HT1080 (cell line): Measurements from ENCODE around the gene AQP5. TPM values are rescaled to one million over a fixed set of nuclear protein-coding genes. Genes with fewer than 3 reads are reported as not detected.
A peak's percentile ranks its signal among the peaks of the same experiment; 100 is the strongest.

ENCODE experiments used
- DNase-seq: peaks from one replicate; pipeline ENCODE4 v3.0.0-alpha.2; 2015; ENCODE audit warnings: low read depth
- total RNA-seq: library from RNA; depleted of rRNA; stranded (reverse); fragments of >200 nt; shearing (Covaris generic); gene quantifications from 2 replicates; pipeline ENCODE4 v1.2.3, GENCODE V29; 2014

AQP5 gene
- total RNA-seq, 1 experiment from 2014 or later, result not detected

DNA sequence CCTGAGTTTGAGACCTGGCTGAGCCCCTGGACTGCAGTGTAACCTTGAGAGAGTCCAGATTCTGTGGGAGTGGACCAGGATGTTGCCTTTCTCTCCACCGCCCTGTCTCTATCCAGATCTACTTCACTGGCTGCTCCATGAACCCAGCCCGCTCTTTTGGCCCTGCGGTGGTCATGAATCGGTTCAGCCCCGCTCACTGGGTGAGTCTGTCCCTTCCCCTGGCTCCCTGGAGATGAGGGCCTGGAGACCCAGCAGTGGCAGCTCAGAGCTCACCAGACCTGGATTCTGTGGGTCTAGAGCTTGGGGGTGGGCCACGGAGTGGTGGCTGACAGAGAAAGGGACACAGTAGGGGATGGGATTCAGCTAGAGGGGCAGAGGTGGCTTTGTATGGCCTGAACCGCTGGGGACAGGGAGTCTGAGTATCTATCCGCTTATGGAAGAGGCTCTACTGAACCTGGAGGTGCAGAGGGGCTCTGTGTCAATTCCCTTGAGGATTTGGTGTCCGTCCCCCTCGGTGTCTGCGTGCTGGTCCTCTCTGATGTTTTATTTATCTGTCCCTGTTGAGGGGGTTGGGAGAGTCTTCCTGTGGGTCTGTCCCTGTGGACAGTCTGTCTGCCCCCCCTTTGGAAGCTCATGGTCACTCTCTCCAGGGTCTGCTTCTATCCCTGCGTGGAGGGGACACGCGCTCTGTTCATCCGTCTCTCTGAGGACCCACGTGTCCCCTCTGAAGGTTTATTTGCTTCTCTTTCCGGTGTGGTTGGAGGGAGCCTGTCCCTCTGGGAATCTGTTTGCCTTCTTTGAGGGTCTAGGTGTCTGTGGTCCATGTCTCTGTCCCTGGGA lies 2.5 kb downstream of the AQP5 start:
- no peak for DNase-seq

DNA sequence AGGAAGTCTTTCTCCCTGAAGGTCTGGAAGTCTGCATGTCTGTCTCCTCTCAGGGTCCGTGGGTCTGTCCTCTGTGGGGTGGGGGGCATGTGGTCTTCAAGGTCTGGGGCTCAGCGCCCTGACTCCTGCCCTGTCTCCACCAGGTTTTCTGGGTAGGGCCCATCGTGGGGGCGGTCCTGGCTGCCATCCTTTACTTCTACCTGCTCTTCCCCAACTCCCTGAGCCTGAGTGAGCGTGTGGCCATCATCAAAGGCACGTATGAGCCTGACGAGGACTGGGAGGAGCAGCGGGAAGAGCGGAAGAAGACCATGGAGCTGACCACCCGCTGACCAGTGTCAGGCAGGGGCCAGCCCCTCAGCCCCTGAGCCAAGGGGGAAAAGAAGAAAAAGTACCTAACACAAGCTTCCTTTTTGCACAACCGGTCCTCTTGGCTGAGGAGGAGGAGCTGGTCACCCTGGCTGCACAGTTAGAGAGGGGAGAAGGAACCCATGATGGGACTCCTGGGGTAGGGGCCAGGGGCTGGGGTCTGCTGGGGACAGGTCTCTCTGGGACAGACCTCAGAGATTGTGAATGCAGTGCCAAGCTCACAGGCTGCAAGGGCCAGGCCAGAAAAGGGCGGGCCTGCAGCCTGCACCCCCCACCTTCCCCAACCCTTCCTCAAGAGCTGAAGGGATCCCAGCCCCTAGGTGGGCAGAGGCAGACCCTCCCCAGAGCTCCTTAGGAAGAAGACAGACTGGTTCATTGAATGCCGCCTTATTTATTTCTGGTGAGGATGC lies 3.4 kb downstream of the AQP5 start:
- DNase-seq, result no peak

DNA sequence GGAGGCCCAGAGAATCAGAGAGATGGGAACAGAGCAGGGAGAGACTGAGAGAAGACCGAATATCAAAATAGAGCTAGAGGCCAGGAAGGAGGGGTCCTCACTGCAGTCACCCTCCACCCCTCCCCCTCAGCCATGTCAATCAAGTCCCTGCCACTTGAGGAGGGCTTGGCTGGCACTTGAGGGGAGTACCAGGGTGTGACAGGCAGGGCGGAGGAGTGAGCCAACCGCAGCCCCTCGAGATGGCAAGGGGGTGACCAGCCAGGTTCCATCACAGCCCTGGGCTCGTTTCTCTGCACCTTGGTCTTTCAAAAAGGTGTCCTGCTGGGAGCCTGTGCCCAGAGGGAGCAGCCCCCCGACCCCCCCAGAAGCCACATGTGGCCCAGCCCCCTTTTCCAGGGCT lies 4.2 kb downstream of the AQP5 start:
- DNase-seq, result no peak

DNA sequence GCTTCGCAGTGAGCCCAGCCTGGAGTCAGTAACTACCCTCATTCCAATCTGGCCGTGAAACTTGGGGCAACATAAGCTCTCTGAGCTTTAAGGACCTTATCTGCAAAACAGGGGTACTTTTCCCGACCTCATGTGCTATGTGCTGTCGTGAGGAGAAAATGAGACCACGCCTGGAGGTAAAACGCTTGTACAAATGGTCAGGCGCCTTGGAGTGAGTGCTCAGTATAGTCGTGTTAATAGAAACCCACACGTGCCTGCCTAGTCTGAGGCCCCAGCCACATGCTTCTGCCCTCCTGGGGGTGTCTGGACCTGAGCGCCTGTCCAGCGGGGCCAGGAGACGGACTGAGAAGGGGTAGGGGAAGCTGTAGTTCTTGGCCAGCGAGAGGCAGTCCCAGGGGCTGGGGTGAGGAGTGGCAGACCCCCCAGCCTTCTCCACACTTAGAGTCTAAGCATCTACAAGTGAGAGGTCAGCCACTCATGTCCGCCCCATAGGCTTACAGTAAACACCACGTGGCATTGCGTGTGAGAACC lies 4.9 kb downstream of the AQP5 start:
- no peak for DNase-seq

DNA sequence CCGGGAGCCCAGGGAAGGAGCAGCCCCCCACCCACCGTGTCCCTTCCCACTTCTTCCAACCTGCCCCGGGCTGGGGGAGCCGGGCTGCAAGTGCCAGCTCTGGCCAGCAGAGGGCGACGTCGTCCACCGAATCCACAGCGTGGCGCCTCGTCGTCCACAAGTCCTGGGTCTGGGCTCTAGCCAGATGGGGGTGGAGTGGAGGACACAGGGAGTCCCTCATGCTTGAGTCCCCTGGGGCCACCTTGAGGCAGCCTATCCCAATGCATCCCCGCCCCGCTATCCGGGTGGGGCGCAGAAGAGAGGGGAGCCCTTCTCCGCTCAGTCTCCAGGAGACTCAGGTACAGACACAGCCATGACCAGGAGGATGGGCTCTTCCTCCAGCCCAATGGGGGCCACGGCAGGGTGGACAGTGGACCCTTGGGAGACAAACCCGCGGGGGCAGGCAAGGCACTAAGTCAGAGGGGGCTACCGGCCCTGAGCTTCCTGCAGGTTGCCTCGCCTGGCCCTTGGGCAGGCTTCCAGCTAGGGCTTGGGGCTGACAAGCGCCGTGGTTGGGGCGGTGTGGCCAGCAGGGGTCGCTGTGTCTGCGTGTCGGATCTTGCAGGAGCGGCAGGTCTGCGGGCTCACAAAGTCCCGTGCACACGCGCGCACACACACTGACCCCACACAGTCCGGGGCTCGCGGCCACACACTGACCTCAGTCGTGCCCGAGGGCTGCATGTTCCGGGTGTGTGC lies 5.5 kb downstream of the AQP5 start:
- DNase-seq, result peak; percentile 82

DNA sequence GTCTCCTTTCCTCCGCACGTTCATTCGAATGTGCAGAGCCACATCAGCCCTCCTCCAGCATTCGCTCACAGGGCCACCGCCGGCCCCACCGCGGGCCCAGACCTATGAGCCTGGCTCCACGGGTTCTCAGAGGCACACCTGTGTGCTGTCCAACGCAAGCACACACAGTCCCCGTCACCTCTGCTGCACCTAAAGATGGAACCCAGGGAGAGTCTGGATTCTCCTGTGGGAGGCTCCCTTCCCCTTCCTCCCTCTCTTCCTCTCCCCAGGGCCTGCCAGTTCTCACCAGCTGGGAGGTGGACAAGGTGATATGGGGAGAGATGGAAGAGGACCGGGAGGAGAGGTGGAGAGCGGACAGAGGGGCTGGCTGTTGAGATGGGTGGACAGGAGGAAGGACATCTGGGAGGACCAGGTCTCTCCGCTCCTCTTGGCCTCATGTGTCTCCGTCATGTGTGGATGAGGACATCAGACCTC lies 6.1 kb downstream of the AQP5 start:
- DNase-seq, result no peak

DNA sequence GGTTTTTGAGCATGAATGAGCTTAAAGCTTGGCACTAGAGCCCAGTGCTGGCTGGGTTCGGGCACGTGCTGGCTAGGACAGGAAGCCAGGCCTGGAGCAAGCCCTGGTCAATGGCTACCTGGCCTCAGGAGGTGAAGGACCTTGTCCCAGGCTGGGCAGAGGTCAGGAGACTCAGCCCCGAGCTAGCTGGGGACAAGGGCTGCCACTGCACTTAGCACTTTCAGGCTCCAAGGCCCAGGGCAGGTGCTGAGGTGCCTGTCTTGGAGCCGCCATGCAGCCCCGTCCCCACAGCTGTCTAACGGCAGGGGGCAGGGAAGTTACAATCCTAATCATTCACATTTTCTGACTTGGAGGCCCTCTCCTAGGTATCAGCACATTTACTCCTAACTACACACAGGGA lies 6.8 kb downstream of the AQP5 start:
- DNase-seq, result no peak

DNA sequence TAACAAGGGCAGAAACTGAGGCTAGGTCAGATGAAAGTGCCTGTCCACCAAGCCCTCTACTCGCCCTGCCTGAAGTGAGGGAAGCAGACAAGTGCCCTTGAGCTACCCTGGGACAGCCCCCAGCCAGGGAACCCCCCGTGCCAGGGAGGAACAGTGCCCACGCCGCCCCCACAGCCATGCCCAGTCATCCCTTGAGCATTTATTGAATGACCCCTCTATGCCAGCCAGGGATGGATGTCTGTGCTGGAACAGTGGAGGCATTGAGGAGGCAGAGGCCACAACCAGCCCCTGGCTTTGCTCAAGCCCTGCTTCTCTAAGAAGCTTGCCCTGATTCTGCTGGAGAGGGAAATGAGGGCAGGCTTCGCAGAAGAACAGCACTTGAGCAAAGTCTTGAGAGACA lies 7.4 kb downstream of the AQP5 start:
- no peak for DNase-seq

DNA sequence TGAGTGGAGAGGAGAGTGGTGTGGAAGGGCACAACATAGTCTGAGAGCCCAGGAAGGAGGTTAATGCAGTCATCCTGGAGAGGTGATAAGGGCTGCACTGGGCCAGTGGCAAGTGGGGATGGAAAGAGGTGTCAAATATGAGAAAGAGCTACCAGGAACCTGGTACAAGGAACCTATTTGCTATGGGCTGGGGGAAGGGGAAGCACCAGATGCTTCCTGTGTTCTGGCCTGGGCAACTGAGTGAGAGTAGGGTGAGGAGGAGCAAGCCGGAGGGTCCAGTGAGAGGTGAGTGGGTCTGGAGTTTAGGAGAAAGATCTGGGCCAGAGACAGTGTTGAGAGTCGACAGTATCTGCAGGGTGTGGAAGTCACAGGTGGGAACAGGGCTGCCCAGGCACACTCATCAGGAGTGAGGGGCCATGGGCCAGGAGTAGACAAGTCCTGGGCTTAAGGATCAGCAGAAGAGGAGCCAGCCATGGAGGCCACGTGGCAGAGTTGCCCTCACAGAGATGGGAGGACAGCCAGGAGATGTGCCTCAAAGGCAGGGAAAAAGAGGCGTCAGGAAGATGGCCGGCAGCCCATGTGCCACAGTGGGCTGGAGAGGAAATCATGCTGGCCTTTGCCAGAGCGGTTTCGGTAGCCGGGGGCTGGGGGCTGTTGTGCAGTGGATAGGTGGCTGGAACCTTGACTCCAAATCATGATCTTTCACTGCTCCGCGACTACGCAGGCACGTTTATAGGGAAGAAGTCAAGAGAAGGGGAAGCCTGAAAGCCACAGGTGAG lies 8.2 kb downstream of the AQP5 start:
- DNase-seq, result no peak

DNA sequence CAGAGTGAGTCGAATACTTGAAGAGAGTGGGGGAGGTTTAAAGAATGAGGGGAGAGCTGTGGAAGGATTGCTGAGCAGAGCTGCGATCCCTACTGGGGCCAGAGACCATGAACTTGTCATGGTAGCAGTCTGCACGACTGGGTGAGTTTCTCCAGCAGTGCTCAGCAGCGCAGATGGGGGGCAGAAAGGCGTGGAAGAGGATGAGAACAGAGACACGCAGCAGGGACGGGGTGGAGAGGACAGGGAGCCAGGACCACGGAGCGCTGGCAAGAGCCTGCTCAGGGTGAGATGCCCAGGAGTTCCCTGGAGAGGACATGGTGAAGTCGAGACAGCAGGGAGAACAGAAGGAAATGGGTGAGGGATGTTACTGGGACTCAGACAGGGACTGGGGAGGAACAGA lies 9.0 kb downstream of the AQP5 start:
- DNase-seq, result no peak

DNA sequence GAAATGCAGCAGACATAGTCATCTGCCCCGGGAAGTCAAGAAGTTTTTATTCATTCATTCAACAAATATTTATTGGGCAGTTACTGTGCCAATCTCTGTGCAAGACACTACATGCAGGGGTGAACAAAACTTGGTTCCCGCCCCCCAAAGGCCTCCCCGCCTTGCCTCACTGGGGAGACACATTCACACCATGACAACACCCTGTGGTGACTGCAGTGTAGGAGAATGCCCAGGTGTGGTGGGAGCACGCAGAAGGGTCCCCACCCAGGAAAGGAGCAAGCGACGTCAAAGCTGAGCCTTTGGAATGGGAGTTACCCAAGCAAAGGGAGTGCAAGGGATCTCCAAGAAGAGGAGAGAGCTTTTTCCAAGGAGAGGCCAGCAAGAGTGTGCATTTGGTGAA lies 9.5 kb downstream of the AQP5 start:
- DNase-seq, result no peak

DNA sequence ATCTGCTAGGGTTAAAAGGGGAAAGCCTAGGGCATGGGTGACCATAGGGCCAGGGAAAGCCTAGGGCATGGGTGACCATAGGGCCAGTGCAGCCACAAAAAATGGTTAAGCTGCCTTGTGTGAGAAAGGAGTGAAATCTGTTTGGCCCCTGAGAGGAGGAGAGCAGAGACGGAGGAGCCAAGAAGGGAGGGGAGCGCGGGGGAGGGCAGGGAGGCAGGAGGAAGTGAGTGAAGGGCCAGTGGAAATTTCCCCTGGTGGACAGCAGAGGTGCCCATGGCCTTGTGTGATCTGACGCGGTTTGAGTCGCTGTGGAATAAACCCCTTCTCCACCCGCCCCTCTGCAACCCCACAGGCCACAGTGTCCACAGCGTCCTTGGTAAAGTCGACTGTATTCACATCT lies 10.5 kb downstream of the AQP5 start:
- no peak for DNase-seq

DNA sequence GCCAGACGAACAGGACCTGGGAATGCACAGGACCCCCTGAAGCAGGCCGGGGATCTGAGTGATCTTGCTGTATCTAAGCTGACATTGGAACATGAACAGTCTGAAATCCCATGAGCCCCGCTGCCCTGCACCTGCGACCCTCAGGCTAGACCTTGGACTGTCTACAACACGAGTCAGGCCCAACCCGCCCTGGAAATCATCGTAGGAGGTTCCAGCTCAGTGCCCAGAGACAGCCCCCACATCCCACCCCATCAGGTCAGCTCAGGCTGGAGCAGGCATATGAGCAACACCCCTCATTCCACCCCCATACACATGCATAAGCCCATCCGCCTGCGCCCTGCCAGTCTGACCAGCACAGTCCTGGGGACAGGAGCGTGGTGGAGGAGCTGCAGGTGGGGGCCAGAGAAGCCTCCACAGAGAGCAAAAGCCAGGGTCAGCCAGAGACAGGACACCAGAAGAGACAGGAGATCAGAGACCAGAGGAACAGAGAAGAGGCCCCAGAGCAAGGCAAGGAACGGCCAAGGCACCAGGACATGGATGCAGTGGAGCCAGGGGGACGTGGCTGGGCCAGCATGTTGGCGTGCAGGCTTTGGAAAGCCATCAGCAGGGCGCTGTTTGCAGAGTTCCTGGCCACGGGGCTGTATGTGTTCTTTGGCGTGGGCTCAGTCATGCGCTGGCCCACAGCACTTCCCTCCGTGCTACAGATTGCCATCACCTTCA lies 11.1 kb downstream of the AQP5 start, which contains the start of gene AQP6:
TSS of gene AQP6 (plus strand) at position 307 of the 720 bp plus-strand sequence. CDS start at position 534, 227 bp downstream.
- DNase-seq, result no peak

DNA sequence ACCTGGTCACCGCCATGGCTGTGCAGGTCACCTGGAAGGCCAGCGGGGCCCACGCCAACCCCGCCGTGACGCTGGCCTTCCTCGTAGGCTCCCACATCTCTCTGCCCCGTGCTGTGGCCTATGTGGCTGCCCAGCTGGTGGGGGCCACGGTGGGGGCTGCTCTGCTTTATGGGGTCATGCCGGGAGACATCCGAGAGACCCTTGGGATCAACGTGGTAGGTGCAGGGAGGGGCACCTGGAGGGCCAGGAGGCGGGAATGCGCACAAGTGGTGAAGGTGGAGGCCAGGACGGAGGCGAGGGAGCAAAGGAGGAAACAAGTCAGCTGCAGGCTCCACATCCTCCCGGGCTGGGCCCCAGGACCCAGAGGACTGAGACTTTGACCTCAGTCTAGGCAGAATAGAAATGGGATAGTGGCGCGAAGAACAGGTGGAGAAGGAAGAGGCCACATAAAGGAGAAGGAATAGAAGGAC lies 11.7 kb downstream of the AQP5 start:
- DNase-seq, result no peak

DNA sequence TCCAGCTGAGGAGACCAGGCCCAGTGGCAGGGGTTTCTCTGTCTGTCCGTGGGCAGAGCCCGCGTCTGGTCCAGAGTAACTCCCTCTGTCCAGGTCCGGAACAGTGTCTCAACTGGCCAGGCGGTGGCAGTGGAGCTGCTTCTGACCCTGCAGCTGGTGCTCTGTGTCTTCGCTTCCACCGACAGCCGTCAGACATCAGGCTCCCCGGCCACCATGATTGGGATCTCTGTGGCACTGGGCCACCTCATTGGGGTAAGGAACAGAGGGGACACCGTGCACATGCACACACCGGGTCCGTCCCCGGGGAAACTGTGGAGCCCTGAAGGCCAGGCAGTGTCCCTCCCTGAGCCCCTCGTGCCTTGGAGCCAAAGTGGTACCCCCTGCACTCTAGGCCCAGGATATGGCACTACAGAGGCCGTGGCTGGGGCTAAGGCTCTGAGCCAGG lies 12.6 kb downstream of the AQP5 start:
- DNase-seq, result no peak

DNA sequence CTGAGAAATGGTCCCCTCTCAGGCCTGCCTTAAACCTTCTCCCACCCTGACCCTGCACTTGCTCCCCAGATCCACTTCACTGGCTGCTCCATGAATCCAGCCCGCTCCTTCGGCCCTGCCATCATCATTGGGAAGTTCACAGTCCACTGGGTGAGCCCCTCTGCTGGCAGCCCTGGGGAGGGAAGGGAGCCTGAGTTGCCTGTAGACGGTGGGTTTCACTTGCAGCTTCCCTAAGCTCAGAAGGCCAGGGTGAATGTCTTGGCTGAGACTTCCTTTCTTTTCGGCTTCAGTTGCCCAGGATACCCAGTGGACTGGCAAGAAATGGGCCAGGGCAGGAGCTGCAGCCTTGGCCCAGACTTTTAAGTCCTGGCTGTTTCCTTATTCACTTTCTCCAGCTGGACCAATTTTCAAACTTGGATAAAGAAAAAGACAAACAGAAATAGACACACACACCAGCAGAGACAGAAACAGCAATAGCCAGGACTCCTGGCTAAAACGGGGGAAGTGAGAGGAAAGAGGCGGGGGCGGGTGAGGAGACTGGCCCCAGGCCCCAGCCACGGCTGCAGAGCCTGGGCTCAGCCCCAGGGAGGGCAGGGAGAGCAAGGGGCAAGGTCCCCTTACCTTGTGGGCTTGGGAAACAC lies 13.1 kb downstream of the AQP5 start:
- no peak for DNase-seq

DNA sequence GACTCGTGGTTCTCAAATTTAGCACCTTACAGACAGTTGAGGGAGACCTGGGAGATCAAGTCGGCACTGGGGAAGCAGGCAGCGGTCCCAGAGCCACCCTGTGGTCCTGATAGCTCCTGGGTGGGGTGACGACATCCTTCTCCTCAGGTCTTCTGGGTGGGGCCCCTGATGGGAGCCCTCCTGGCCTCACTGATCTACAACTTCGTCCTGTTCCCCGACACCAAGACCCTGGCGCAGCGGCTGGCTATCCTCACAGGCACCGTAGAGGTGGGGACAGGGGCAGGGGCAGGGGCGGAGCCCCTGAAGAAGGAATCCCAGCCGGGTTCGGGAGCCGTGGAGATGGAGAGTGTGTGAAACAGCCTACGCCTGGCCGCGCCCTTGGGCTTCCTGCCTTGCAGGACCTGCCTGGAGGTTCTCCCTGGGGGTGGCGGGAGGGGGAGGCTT lies 13.7 kb downstream of the AQP5 start:
- no peak for DNase-seq

DNA sequence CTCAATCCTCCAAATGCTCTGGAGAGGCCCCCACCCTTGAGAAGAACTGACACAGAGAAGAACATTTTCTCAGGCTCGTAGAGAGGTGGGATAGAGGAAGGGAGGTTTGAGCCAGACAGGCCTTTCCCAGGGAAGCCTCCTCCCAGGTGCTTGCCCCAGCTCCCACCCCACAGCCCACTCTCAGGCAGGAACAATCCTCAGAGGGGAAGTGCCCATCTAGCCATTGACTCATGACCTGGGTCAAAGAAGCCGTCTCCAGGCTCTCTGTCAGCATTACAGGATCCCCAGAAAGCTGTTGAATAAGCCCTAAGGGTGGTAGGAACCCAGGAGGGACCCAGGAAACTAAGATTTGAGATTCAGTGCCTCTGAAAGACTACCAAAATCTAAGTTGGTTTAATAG lies 14.9 kb downstream of the AQP5 start:
- no peak for DNase-seq

DNA sequence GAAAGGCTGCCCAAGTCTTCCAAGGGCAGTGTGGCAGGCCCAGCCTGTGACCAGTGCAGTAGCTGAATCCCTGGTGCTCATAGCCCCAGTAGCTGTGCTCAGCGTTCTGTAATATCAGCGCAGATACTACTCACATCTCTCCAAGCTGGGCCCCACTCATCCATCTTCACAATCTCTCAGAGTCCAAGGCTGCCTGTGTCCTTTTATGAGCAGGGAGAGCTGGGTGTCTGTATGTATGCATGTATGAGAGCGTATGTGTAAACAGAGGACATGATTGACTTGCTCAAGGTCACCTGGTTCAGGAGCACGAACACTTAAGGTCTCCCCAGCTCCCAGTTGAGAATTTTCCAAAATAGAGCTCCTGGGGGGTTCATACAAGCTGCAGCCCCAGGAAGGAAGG lies 16.5 kb downstream of the AQP5 start:
- no peak for DNase-seq
